GM10847 (cell line): ENCODE measurements around the gene LAMP5.

Experiments
- POLR2A ChIP-seq: IDR thresholded peaks from 2 replicates; pipeline ENCODE4 v1.6.1; 2011; ENCODE audit not compliant: insufficient read length; ENCODE audit errors: extremely low read depth

LAMP5 gene

GRCh38 chr20:9555781-9556180 lies 41.4 kb downstream of the LAMP5 start:
- TF ChIP-seq POLR2A, result no peak

GRCh38 chr20:9557411-9557810 lies 43.0 kb downstream of the LAMP5 start:
- no peak for TF ChIP-seq POLR2A

GRCh38 chr20:9565910-9566550 lies 51.6 kb downstream of the LAMP5 start:
- TF ChIP-seq POLR2A, result no peak

GRCh38 chr20:9566977-9567376 lies 52.6 kb downstream of the LAMP5 start:
- TF ChIP-seq POLR2A, result no peak

GRCh38 chr20:9570612-9571011 lies 56.2 kb downstream of the LAMP5 start:
- TF ChIP-seq POLR2A, result no peak

- TF ChIP-seq POLR2A, result no peak
Measured at GRCh38 chr20:9571783-9572182, 57.4 kb downstream of the LAMP5 start.

- TF ChIP-seq POLR2A, result no peak
Measured at GRCh38 chr20:9572670-9573069, 58.3 kb downstream of the LAMP5 start.

- TF ChIP-seq POLR2A, result no peak
Measured at GRCh38 chr20:9573335-9574151, 59.2 kb downstream of the LAMP5 start.

- TF ChIP-seq POLR2A, result no peak
Measured at GRCh38 chr20:9574181-9574580, 59.8 kb downstream of the LAMP5 start.

- no peak for TF ChIP-seq POLR2A
Measured at GRCh38 chr20:9574776-9575175, 60.4 kb downstream of the LAMP5 start.

- no peak for TF ChIP-seq POLR2A
Measured at GRCh38 chr20:9575836-9576235, 61.4 kb downstream of the LAMP5 start.

GRCh38 chr20:9576695-9577094 lies 62.3 kb downstream of the LAMP5 start:
- TF ChIP-seq POLR2A, result no peak

GRCh38 chr20:9577397-9577796 lies 63.0 kb downstream of the LAMP5 start:
- no peak for TF ChIP-seq POLR2A

GRCh38 chr20:9578594-9578993 lies 64.2 kb downstream of the LAMP5 start:
- TF ChIP-seq POLR2A, result no peak
